SK-N-SH (cell line): Measurements from ENCODE around the gene CGN. TPM values are rescaled to one million over a fixed set of nuclear protein-coding genes. Genes with fewer than 3 reads are reported as not detected.

Experiments used
- CTCF ChIA-PET: fragments of 300-600, 350-600 bp; formaldehyde crosslinking; extraction: SDS; loops from one replicate; lab custom pipeline; 2021; lab: Yijun Ruan, JAX
- POLR2A ChIA-PET: fragments of 350-600 bp; sonication (Branson Sonifier 250); formaldehyde crosslinking; extraction: SDS; loops from one replicate; lab custom pipeline; 2020; ENCODE audit warnings: antibody characterized with exemption, inconsistent platforms; lab: Yijun Ruan, JAX
- DNase-seq: peaks from one replicate; pipeline ENCODE4 v3.0.0; 2012
- H2AFZ ChIP-seq: fragments of 200-600 bp; sonication (generic); 2 replicates; pipeline ENCODE4 v1.8.1; 2016; ENCODE audit warnings: antibody characterized with exemption, mild to moderate bottlenecking, low read depth
- H3F3A ChIP-seq: fragments of 200-600 bp; sonication (generic); replicated peaks from 2 replicates; pipeline ENCODE3; 2016; ENCODE audit warnings: antibody characterized with exemption, mild to moderate bottlenecking; ENCODE audit not compliant: insufficient read depth
- H3K27ac ChIP-seq, 2 experiments: fragments of 200-500 bp in 1 of 2; fragments of 200-600 bp in 1 of 2; sonication (Bioruptor generic) in 1 of 2; sonication (generic), shearing (Covaris generic) in 1 of 2; 2 replicates each; pipeline versions ENCODE4 v1.5.1 to v1.6.1; 2014 to 2016; ENCODE audit warnings: low read depth in 2 of 2, inconsistent platforms in 1 of 2, low read length in 1 of 2, mild to moderate bottlenecking in 1 of 2, mixed read lengths in 1 of 2
- H3K27me3 ChIP-seq: fragments of 200-600 bp; sonication (generic), shearing (Covaris generic); 2 replicates; pipeline ENCODE4 v1.6.1; 2016; ENCODE audit warnings: mixed run types; ENCODE audit not compliant: insufficient read depth
- H3K36me3 ChIP-seq, 2 experiments: fragments of 200-500 bp in 1 of 2; fragments of 200-600 bp in 1 of 2; sonication (Bioruptor generic) in 1 of 2; sonication (generic) in 1 of 2; replicated peaks in 1 of 2; 2 replicates each; pipeline versions ENCODE3 to v1.5.1; 2014 to 2016; ENCODE audit warnings: low read length in 1 of 2, mild to moderate bottlenecking in 1 of 2; ENCODE audit not compliant: insufficient read depth in 2 of 2, control insufficient read depth in 1 of 2
- H3K4me1 ChIP-seq, 2 experiments: fragments of 200-500 bp in 1 of 2; fragments of 200-600 bp in 1 of 2; sonication (Bioruptor generic) in 1 of 2; sonication (generic), shearing (Covaris generic) in 1 of 2; 2 replicates each; pipeline versions ENCODE4 v1.5.1 to v1.6.1; 2014 to 2016; ENCODE audit warnings: low read depth in 1 of 2, low read length in 1 of 2, mixed run types in 1 of 2; ENCODE audit not compliant: insufficient read depth in 2 of 2, control insufficient read depth in 1 of 2
- H3K4me2 ChIP-seq: fragments of 200-600 bp; sonication (generic), shearing (Covaris generic); 2 replicates; pipeline ENCODE4 v1.6.1; 2017; ENCODE audit warnings: mixed run types
- H3K4me3 ChIP-seq, 2 experiments: fragments of 200-500 bp in 1 of 2; fragments of 200-600 bp in 1 of 2; sonication (Bioruptor generic) in 1 of 2; sonication (generic), shearing (Covaris generic) in 1 of 2; 2 replicates each; pipeline versions ENCODE4 v1.5.1 to v1.8.1; 2014 to 2016; ENCODE audit warnings: low read depth in 2 of 2, inconsistent platforms in 1 of 2, low read length in 1 of 2, mild to moderate bottlenecking in 1 of 2, mixed read lengths in 1 of 2, moderate library complexity in 1 of 2
- H3K79me2 ChIP-seq: fragments of 200-600 bp; sonication (generic); 2 replicates; pipeline ENCODE4 v1.8.1; 2017; ENCODE audit warnings: mild to moderate bottlenecking; ENCODE audit not compliant: insufficient read depth
- H3K9ac ChIP-seq: fragments of 200-600 bp; sonication (generic); 2 replicates; pipeline ENCODE4 v1.6.1; 2017; ENCODE audit warnings: mixed run types
- H3K9me2 ChIP-seq: fragments of 200-600 bp; sonication (generic); 2 replicates; pipeline ENCODE4 v1.6.1; 2017; ENCODE audit warnings: mixed run types
- H3K9me3 ChIP-seq: fragments of 200-600 bp; sonication (generic); 2 replicates; pipeline ENCODE4 v1.6.1; 2017; ENCODE audit warnings: mixed run types, mild to moderate bottlenecking, moderate library complexity
- H4K20me1 ChIP-seq: fragments of 200-600 bp; sonication (generic); 2 replicates; pipeline ENCODE4 v1.6.1; 2017; ENCODE audit warnings: mild to moderate bottlenecking, mixed run types; ENCODE audit not compliant: insufficient read depth
- CHD2 ChIP-seq: fragments of 150-350 bp; IDR thresholded peaks from 2 replicates; pipeline ENCODE4 v1.6.1; 2018; ENCODE audit warnings: low read length; ENCODE audit not compliant: partially characterized antibody
- CTCF ChIP-seq: fragments of 200-600 bp; sonication (generic); IDR thresholded peaks from 2 replicates; pipeline ENCODE4 v1.6.1; 2017; ENCODE audit warnings: antibody characterized with exemption, mild to moderate bottlenecking, moderate library complexity
- ELF1 ChIP-seq: IDR thresholded peaks from 2 replicates; pipeline ENCODE4 v1.4.0; 2012
- EP300 ChIP-seq, 2 experiments: IDR thresholded peaks; 2 replicates each; pipeline versions ENCODE4 v1.4.0 to v1.6.1; 2012; ENCODE audit warnings: borderline replicate concordance in 1 of 2, low read depth in 1 of 2, low read length in 1 of 2
- EZH2phosphoT487 ChIP-seq: fragments of 200-600 bp; sonication (generic); IDR thresholded peaks from 2 replicates; pipeline ENCODE4 v1.6.1; 2017; ENCODE audit warnings: low read depth, mixed run types, mild to moderate bottlenecking, antibody characterized with exemption, moderate library complexity, borderline replicate concordance
- FOXJ3 ChIP-seq: sonication (generic); formaldehyde crosslinking; IDR thresholded peaks from 2 replicates; pipeline ENCODE4 v1.5.1; 2020; ENCODE audit warnings: mild to moderate bottlenecking, missing genetic modification reagents
- FOXM1 ChIP-seq: IDR thresholded peaks from 2 replicates; pipeline ENCODE4 v1.4.0; 2012; ENCODE audit warnings: low read depth, mild to moderate bottlenecking
- GATA2 ChIP-seq: sonication (generic); formaldehyde crosslinking; IDR thresholded peaks from 2 replicates; pipeline ENCODE4 v1.5.0; 2020; ENCODE audit warnings: mild to moderate bottlenecking, missing genetic modification reagents
- MEF2A ChIP-seq: IDR thresholded peaks from 2 replicates; pipeline ENCODE4 v1.4.0; 2012; ENCODE audit warnings: low read depth, borderline replicate concordance
- MXI1 ChIP-seq: IDR thresholded peaks from 2 replicates; pipeline ENCODE4 v1.6.1; 2012; ENCODE audit warnings: mild to moderate bottlenecking, low read depth, low read length, improper control_type of control experiment
- NFIC ChIP-seq: IDR thresholded peaks from 2 replicates; pipeline ENCODE4 v1.4.0; 2012; ENCODE audit warnings: borderline replicate concordance
- PBX3 ChIP-seq: IDR thresholded peaks from 2 replicates; pipeline ENCODE4; 2012
- POLR2AphosphoS5 ChIP-seq: IDR thresholded peaks from 2 replicates; pipeline ENCODE4 v1.6.1; 2012; ENCODE audit warnings: low read depth, low read length
- RAD21 ChIP-seq: IDR thresholded peaks from 2 replicates; pipeline ENCODE4 v1.6.1; 2012; ENCODE audit warnings: mild to moderate bottlenecking, low read length
- REST ChIP-seq: IDR thresholded peaks from 2 replicates; pipeline ENCODE4 v1.6.1; 2012; ENCODE audit warnings: mild to moderate bottlenecking, low read depth, low read length, moderate library complexity
- RFX5 ChIP-seq: IDR thresholded peaks from 2 replicates; pipeline ENCODE4 v1.6.1; 2012; ENCODE audit warnings: mild to moderate bottlenecking, improper control_type of control experiment, low read length
- SMC3 ChIP-seq: IDR thresholded peaks from 2 replicates; pipeline ENCODE4 v1.6.1; 2012; ENCODE audit warnings: low read depth, low read length, improper control_type of control experiment
- TEAD4 ChIP-seq: IDR thresholded peaks from 2 replicates; pipeline ENCODE4 v1.4.0; 2012; ENCODE audit warnings: mild to moderate bottlenecking, borderline replicate concordance; ENCODE audit not compliant: insufficient read depth
- YY1 ChIP-seq: IDR thresholded peaks from 2 replicates; pipeline ENCODE4 v1.4.0; 2012; ENCODE audit warnings: low read depth, mild to moderate bottlenecking
- WGBS: methylation state at CpG from one replicate; pipeline ENCODE4 v1.1.6; 2017; ENCODE audit warnings: low lambda C conversion rate; 5-methylcytosine and 5-hydroxymethylcytosine counted together
- polyA plus RNA-seq, 3 experiments: library from polyadenylated mRNA; depleted of rRNA; stranded (reverse); fragments of >200 nt; gene quantifications; 2 replicates each; pipeline ENCODE4 v1.2.3, GENCODE V29; 2012

The CGN gene
- polyA plus RNA-seq, 1 of the 3 experiments (the other 2 are of a cell fraction): 0.36 TPM

GRCh38 chr1:151515265-151515664, 4.1 kb downstream of the CGN start:
- Histone ChIP-seq H3K9me2 (no peaks in the 10 kb centered on the region), H3K9me3 (no peaks in the 10 kb centered on the region), H4K20me1 (no peaks in the 10 kb centered on the region), H3K27ac (no peak overlapping the region), H3K4me2 (no peak overlapping the region), H2AFZ (no peak overlapping the region), H3K4me1 (peaks cover 4 to 32% of the 10 kb centered on the region in 2 experiments; a peak in 1 of 4 replicates), H3K36me3 (no peaks in the 10 kb centered on the region), H3K4me3 (no peak overlapping the region), H3F3A (peaks cover 6% of the 10 kb centered on the region), H3K27me3 (peaks cover 11% of the 10 kb centered on the region; the same call in 1 of the 2 replicates), H3K79me2 (no peaks in the 10 kb centered on the region), H3K9ac (no peak overlapping the region)
- no peak for TF ChIP-seq CHD2
- TF ChIP-seq POLR2AphosphoS5: no peak
- no peak for TF ChIP-seq FOXM1
- no peak for TF ChIP-seq GATA2 (CRISPR knock-in tag)
- TF ChIP-seq MXI1: no peak
- no peak for TF ChIP-seq ELF1
- TF ChIP-seq NFIC: no peak
- TF ChIP-seq YY1: no peak
- TF ChIP-seq FOXJ3 (CRISPR knock-in tag): no peak
- no peak for TF ChIP-seq REST
- TF ChIP-seq MEF2A: no peak
- no peak for TF ChIP-seq EZH2phosphoT487
- TF ChIP-seq EP300 (IDR thresholded peaks at IDR 0.05; ENCODE audit: borderline replicate concordance in 1 of 2, low read depth in 1 of 2, low read length in 1 of 2): no peak
- no peak for TF ChIP-seq SMC3
- TF ChIP-seq TEAD4: no peak
- TF ChIP-seq CTCF: no peak
- no peak for TF ChIP-seq RAD21
- TF ChIP-seq RFX5: no peak
- TF ChIP-seq PBX3: no peak
- POLR2A ChIA-PET: no interaction called here
- 67% methylated on average over 4 of the region's 4 CpGs for WGBS
- CTCF ChIA-PET: no interaction called here
- no peak for DNase-seq
